GM23338 (cell line): ENCODE data around the gene SUPT3H. TPM values are rescaled to one million over a fixed set of nuclear protein-coding genes. Genes with fewer than 3 reads are reported as not detected.

Source experiments
- ATAC-seq: fragments of 200-7000 bp; cut with Tn5 transposase; 3 replicates; pipeline ENCODE4 v1.9.1; 2020
- DNase-seq: peaks from one replicate; pipeline ENCODE4 v3.0.0-alpha.2; 2015; ENCODE audit warnings: low spot score
- H2AFZ ChIP-seq: fragments of 200-600 bp; sonication (generic); 2 replicates; pipeline ENCODE4 v1.8.0; 2016; ENCODE audit warnings: antibody characterized with exemption, mild to moderate bottlenecking, moderate library complexity
- H3F3A ChIP-seq: fragments of 200-600 bp; sonication (generic); replicated peaks from 2 replicates; pipeline ENCODE4 v1.8.0; 2017; ENCODE audit warnings: antibody characterized with exemption, mixed run types, low read depth
- H3K27ac ChIP-seq: fragments of 200-600 bp; sonication (generic); 2 replicates; pipeline ENCODE4 v1.6.1; 2016; ENCODE audit warnings: low read depth
- H3K27me3 ChIP-seq: fragments of 200-600 bp; sonication (generic); 2 replicates; pipeline ENCODE4 v1.8.0; 2016; ENCODE audit warnings: mild to moderate bottlenecking, mixed run types, moderate library complexity; ENCODE audit not compliant: insufficient read depth
- H3K36me3 ChIP-seq: fragments of 200-600 bp; sonication (generic); 2 replicates; pipeline ENCODE4 v1.8.0; 2016; ENCODE audit warnings: mild to moderate bottlenecking; ENCODE audit not compliant: insufficient read depth
- H3K4me1 ChIP-seq: fragments of 200-600 bp; sonication (generic); 2 replicates; pipeline ENCODE4 v1.8.0; 2016; ENCODE audit warnings: mild to moderate bottlenecking, moderate library complexity; ENCODE audit not compliant: insufficient read depth
- H3K4me2 ChIP-seq: fragments of 200-600 bp; sonication (generic); 2 replicates; pipeline ENCODE4 v1.7.1; 2017; ENCODE audit warnings: mixed run types
- H3K4me3 ChIP-seq: fragments of 200-600 bp; sonication (generic); 2 replicates; pipeline ENCODE4 v1.6.1; 2016; ENCODE audit warnings: mixed run types
- H3K79me2 ChIP-seq: fragments of 200-600 bp; sonication (generic); replicated peaks from 2 replicates; pipeline ENCODE4 v1.8.0; 2017; ENCODE audit warnings: mild to moderate bottlenecking; ENCODE audit not compliant: insufficient read depth
- H3K9me2 ChIP-seq: fragments of 200-600 bp; sonication (generic); 2 replicates; pipeline ENCODE4 v1.8.0; 2017; ENCODE audit not compliant: insufficient read depth
- H4K20me1 ChIP-seq: fragments of 200-600 bp; sonication (generic); replicated peaks from 2 replicates; pipeline ENCODE4 v1.8.0; 2017; ENCODE audit warnings: mild to moderate bottlenecking; ENCODE audit not compliant: insufficient read depth
- H3K27ac Mint-ChIP-seq: 2 replicates; pipeline ENCODE4 v1.8.0; 2020; ENCODE audit warnings: inconsistent platforms, mild to moderate bottlenecking, moderate library complexity, mixed read lengths
- H3K27me3 Mint-ChIP-seq: 3 replicates; pipeline ENCODE4 v1.8.0; 2022; ENCODE audit warnings: low read depth, mild to moderate bottlenecking, moderate library complexity, mixed read lengths, inconsistent platforms; ENCODE audit not compliant: insufficient read depth, poor library complexity
- H3K36me3 Mint-ChIP-seq: 3 replicates; pipeline ENCODE4 v1.8.0; 2021; ENCODE audit warnings: low read depth, mild to moderate bottlenecking, inconsistent platforms, moderate library complexity, mixed read lengths
- H3K4me1 Mint-ChIP-seq: 3 replicates; pipeline ENCODE4 v1.8.0; 2020; ENCODE audit warnings: mild to moderate bottlenecking, inconsistent platforms, mixed read lengths
- H3K4me3 Mint-ChIP-seq: 3 replicates; pipeline ENCODE4 v1.8.0; 2021; ENCODE audit warnings: moderate library complexity, mild to moderate bottlenecking, inconsistent platforms, mixed read lengths
- H3K9me3 Mint-ChIP-seq: 3 replicates; pipeline ENCODE4 v1.8.0; 2020; ENCODE audit warnings: moderate library complexity, mild to moderate bottlenecking, inconsistent platforms, mixed read lengths
- CREB1 ChIP-seq: fragments of 250-450 bp; sonication (Bioruptor Pico); IDR thresholded peaks from 2 replicates; pipeline ENCODE4 v1.5.0; 2020; ENCODE audit warnings: low read depth, mild to moderate bottlenecking, moderate library complexity
- ETS1 ChIP-seq: IDR thresholded peaks from 2 replicates; pipeline ENCODE4 v1.6.1; 2016; ENCODE audit warnings: antibody characterized with exemption
- EZH2 ChIP-seq: fragments of 200-600 bp; sonication (generic); IDR thresholded peaks from one replicate; pipeline ENCODE4 v1.8.0; 2017; ENCODE audit warnings: antibody characterized with exemption, mild to moderate bottlenecking, low read depth; ENCODE audit not compliant: unreplicated experiment
- EZH2phosphoT487 ChIP-seq: fragments of 200-600 bp; sonication (generic); IDR thresholded peaks from one replicate; pipeline ENCODE4 v1.8.1; 2018; ENCODE audit warnings: antibody characterized with exemption; ENCODE audit not compliant: unreplicated experiment
- JUNB ChIP-seq: IDR thresholded peaks from one replicate; pipeline ENCODE4 v1.6.1; 2016; ENCODE audit warnings: antibody characterized with exemption; ENCODE audit not compliant: unreplicated experiment
- NANOG ChIP-seq: IDR thresholded peaks from 2 replicates; pipeline ENCODE4 v1.6.1; 2016; ENCODE audit warnings: antibody characterized with exemption, borderline replicate concordance
- POLR2AphosphoS5 ChIP-seq: IDR thresholded peaks from 2 replicates; pipeline ENCODE4 v1.6.1; 2016; ENCODE audit warnings: antibody characterized with exemption, low read depth
- STAT1 ChIP-seq: IDR thresholded peaks from one replicate; pipeline ENCODE4 v1.6.1; 2016; ENCODE audit warnings: antibody characterized with exemption; ENCODE audit not compliant: unreplicated experiment
- ZNF114 ChIP-seq: fragments of 250-450 bp; sonication (Bioruptor Pico); IDR thresholded peaks from 2 replicates; pipeline ENCODE4 v1.5.0; 2020; ENCODE audit warnings: mild to moderate bottlenecking, moderate library complexity
- ZNF331 ChIP-seq: fragments of 250-450 bp; sonication (Bioruptor Pico); IDR thresholded peaks from 2 replicates; pipeline ENCODE4 v1.5.0; 2020; ENCODE audit warnings: low read depth, mild to moderate bottlenecking, moderate library complexity
- ZNF462 ChIP-seq: fragments of 250-450 bp; sonication (Bioruptor Pico); IDR thresholded peaks from 2 replicates; pipeline ENCODE4 v1.5.0; 2020; ENCODE audit warnings: mild to moderate bottlenecking, moderate library complexity
- polyA plus RNA-seq: library from polyadenylated mRNA; unstranded; fragments of >200 nt; fragmentation: Nextera tagmentation; extraction: Ambion mirVana; gene quantifications from 2 replicates; pipeline ENCODE4 v1.2.1, GENCODE V29; 2016
- total RNA-seq: library from RNA; depleted of rRNA; stranded (reverse); fragments of >200 nt; shearing (Covaris generic); gene quantifications from 2 replicates; pipeline ENCODE4 v1.2.3, GENCODE V29; 2014
- TF ChIP-seq, protein P1 (sequence below), 2 experiments: fragments of 200-600 bp in 1 of 2; sonication (generic) in 1 of 2; conservative IDR thresholded peaks; 2 replicates each; pipeline versions ENCODE4 v1.5.1 to v1.6.1; 2016 to 2017; ENCODE audit warnings: antibody characterized with exemption in 2 of 2, low read depth in 2 of 2, mild to moderate bottlenecking in 2 of 2, moderate library complexity in 1 of 2
- TF ChIP-seq, protein P2 (sequence below): IDR thresholded peaks from one replicate; pipeline ENCODE4 v1.6.1; 2018; ENCODE audit warnings: antibody characterized with exemption; ENCODE audit not compliant: unreplicated experiment

Gene SUPT3H
- total and polyA plus RNA-seq, 2 experiments from 2014 or later: 11.4 to 30.1 TPM

DNA sequence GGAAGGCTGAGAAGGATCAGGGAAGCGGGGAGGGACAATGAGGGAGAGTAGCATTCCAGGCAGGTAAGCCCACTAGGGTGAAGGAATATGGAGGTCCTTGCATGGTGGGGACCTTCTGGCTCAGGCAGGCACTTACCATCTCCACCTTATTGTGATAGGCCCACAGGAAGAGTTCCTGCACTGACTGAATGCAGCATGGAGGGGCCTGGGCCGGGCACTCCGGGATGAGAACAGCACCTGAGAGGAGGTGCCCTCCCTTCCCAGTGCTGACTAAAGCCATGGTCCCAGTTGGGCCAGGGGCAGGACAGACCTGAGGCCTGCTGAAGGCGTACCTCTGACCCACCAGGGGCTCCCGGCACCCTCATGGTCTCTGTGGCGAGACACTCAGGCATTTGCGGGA is 597.6 kb downstream of the SUPT3H start:
- Mint-ChIP-seq H3K9me3 (no peaks in the 10 kb centered on the region; the same call in 2 of the 3 replicates), H3K27me3 (peaks cover 2% of the 10 kb centered on the region), H3K4me3 (no peak overlapping the region), H3K4me1 (peaks cover 9% of the 10 kb centered on the region), H3K36me3 (no peaks in the 10 kb centered on the region), H3K27ac (no peak overlapping the region)
- no peak for TF ChIP-seq ZNF331 (CRISPR knock-in tag)
- no peak for TF ChIP-seq JUNB
- TF ChIP-seq EZH2phosphoT487: no peak
- no peak for TF ChIP-seq CREB1
- TF ChIP-seq STAT1: no peak
- TF ChIP-seq ZNF114 (CRISPR knock-in tag): no peak
- no peak for TF ChIP-seq EZH2
- TF ChIP-seq, protein P1, sequence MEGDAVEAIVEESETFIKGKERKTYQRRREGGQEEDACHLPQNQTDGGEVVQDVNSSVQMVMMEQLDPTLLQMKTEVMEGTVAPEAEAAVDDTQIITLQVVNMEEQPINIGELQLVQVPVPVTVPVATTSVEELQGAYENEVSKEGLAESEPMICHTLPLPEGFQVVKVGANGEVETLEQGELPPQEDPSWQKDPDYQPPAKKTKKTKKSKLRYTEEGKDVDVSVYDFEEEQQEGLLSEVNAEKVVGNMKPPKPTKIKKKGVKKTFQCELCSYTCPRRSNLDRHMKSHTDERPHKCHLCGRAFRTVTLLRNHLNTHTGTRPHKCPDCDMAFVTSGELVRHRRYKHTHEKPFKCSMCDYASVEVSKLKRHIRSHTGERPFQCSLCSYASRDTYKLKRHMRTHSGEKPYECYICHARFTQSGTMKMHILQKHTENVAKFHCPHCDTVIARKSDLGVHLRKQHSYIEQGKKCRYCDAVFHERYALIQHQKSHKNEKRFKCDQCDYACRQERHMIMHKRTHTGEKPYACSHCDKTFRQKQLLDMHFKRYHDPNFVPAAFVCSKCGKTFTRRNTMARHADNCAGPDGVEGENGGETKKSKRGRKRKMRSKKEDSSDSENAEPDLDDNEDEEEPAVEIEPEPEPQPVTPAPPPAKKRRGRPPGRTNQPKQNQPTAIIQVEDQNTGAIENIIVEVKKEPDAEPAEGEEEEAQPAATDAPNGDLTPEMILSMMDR (conservative IDR thresholded peaks at IDR 0.05; ENCODE audit: low read depth in 2 of 2): no peak
- TF ChIP-seq ZNF462 (CRISPR knock-in tag): no peak
- no peak for TF ChIP-seq POLR2AphosphoS5
- TF ChIP-seq NANOG: no peak
- TF ChIP-seq, protein P2, sequence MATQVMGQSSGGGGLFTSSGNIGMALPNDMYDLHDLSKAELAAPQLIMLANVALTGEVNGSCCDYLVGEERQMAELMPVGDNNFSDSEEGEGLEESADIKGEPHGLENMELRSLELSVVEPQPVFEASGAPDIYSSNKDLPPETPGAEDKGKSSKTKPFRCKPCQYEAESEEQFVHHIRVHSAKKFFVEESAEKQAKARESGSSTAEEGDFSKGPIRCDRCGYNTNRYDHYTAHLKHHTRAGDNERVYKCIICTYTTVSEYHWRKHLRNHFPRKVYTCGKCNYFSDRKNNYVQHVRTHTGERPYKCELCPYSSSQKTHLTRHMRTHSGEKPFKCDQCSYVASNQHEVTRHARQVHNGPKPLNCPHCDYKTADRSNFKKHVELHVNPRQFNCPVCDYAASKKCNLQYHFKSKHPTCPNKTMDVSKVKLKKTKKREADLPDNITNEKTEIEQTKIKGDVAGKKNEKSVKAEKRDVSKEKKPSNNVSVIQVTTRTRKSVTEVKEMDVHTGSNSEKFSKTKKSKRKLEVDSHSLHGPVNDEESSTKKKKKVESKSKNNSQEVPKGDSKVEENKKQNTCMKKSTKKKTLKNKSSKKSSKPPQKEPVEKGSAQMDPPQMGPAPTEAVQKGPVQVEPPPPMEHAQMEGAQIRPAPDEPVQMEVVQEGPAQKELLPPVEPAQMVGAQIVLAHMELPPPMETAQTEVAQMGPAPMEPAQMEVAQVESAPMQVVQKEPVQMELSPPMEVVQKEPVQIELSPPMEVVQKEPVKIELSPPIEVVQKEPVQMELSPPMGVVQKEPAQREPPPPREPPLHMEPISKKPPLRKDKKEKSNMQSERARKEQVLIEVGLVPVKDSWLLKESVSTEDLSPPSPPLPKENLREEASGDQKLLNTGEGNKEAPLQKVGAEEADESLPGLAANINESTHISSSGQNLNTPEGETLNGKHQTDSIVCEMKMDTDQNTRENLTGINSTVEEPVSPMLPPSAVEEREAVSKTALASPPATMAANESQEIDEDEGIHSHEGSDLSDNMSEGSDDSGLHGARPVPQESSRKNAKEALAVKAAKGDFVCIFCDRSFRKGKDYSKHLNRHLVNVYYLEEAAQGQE: no peak
- TF ChIP-seq ETS1: no peak
- H2AFZ ChIP-seq: peak overlapping the region; percentile 69
- DNase-seq: no peak
- no peak overlapping the region for H3K27ac ChIP-seq
- H3F3A ChIP-seq: no peaks in the 10 kb centered on the region
- H3K4me2 ChIP-seq: no peak overlapping the region
- H3K4me3 ChIP-seq: no peak overlapping the region
- ATAC-seq: no peak
- no peaks in the 10 kb centered on the region for H4K20me1 ChIP-seq
- H3K27me3 ChIP-seq: no peaks in the 10 kb centered on the region
- peaks cover 10% of the 10 kb centered on the region; the same call in 1 of the 2 replicates for H3K9me2 ChIP-seq
- no peaks in the 10 kb centered on the region for H3K36me3 ChIP-seq
- no peaks in the 10 kb centered on the region for H3K79me2 ChIP-seq
- 0 out of 2 replicates have a peak, but pooled peaks cover 4% of the 10 kb centered on the region for H3K4me1 ChIP-seq
